Measurements from ENCODE around the gene PPIG.

GRCh38 chr2:169670937-169671336, 86.8 kb downstream of the PPIG start:
- TF ChIP-seq CTCF (conservative IDR thresholded peaks at IDR 0.05; ENCODE audit: low read depth in 2 of 2) (no peak), CREB1 (CRISPR knock-in tag; IDR thresholded peaks at IDR 0.05; ENCODE audit: low read depth) (no peak)

All from GM23338 (cell line).